NCI-H345 treated with DMSO at 0.1 percent for 48 hours (cell line): ENCODE measurements around the gene CXCR1.
"Not testable (repeated sequence)": the region's sequence is repeated elsewhere in the genome, so short reads cannot be mapped to it uniquely, and the experiment has no call there.

Experiments
- DNase-seq: peaks from one replicate; lab custom pipeline; 2025; ENCODE audit not compliant: unreplicated experiment; lab: John Stamatoyannopoulos, UW

Gene CXCR1

DNA sequence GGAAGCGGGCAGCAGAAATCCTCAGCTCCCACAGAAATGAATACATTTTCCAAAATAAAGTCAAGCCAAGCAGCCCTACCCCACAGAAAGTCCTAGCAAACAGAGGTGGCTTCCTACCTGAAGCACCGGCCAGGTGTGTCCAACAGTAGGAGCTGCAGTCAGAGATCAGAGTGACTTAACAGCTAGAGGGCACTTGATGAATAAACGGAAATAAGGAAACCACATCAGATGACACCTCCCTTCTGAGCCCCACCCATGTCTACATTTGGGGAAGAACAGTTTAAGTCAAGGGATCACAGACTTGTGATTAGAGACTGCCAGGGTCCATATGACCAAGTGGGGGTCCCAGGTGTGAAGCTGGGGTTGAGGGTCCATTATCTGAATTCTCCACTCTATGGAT, at the start of gene CXCR1:
Gene CXCR1 (minus strand): TSS at position 172 of the 400 bp plus-strand sequence. CDS start 1,751 bp downstream, outside the sequence.
- DNase-seq: no peak

DNA sequence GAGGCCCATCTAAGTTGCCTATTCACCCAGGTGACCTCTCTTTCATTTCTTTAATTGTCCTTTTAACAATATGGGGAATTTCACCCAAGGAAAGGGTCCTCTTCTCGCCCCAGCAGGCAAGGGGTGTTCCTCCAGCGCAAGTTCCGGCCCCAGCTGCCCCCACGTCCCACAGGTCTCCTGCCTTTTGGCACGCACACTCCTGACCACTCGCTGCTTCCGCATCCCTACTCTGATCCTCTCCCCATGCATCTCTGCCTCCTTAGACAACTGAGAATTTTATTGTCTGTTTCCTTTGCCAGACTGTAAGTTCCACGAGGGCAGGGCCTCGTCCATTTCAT, 49.5 kb upstream of the CXCR1 start:
- DNase-seq: no peak

DNA sequence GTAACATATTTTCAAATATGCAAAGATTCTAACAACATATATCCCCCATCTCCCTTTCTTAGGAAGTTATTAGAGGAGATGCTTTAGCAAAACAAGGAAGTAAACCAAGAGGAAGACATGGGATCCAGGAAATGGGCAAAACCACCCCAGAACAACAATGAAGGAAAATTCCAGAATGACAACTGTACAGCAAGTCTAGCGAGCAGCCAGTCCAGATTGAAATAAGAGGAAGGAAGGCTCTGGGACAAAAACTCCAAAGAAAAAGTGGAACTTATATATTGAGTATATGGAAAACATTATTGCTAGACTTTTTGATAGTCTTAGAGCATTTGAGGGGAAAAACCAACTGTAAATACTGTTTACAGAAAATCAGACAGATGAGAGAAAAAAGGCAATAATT, 47.4 kb upstream of the CXCR1 start:
- DNase-seq: no peak

DNA sequence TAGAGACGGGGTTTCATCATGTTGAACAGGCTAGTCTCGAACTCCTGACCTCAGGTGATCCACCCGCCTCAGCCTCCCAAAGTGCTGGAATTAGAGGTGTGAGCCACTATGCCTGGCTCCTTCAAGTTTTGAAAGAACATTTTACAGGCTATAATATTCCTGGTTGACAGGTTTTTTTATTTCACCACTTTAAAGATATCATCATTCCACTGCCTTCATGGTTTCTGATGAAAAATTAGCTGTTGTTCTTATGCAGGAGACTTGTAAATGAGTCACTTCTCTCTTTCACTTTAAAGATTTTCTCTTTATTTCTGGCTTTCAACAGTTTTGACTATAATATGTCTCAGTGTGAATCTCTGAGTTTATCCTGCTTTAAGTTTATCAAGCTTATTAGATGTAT, 42.3 kb upstream of the CXCR1 start:
- no peak for DNase-seq

DNA sequence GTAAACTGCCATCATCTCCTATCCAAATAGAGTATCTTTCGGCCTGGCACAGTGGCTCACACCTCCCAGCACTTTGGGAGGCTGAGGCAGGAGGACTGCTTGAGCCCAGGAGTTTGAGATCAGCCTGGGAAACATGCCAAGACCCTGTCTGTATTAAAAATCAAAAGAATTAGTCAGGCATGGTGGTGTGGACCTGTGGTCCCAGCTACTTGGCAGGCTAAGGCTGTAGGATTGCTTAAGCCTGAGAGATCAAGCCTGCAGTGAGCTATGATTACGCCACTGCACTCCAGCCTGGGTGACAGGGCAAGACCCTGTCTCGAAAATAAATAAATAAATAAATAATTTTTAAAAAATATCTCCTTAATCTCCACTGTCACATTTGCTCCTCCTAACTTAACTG, 35.5 kb upstream of the CXCR1 start:
- no peak for DNase-seq

DNA sequence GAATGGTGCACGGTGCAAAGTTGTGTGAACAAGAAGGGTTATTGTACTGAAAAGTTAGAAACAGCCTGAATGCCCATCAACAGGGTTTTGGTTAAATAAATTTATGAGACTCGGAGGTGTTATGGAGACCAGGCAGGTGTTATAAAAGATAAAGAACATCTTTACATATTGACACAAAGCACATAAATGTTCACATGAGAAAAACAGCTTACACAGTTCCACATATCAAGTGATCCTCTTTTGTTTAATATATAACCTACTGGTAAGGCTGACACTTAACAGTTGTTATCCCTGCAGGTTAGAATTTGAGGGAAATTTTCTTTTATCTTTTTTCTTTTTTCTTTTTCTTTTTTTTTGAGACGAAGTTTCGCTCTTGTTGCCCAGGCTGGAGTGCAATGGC, 30.2 kb upstream of the CXCR1 start:
- DNase-seq: no peak

DNA sequence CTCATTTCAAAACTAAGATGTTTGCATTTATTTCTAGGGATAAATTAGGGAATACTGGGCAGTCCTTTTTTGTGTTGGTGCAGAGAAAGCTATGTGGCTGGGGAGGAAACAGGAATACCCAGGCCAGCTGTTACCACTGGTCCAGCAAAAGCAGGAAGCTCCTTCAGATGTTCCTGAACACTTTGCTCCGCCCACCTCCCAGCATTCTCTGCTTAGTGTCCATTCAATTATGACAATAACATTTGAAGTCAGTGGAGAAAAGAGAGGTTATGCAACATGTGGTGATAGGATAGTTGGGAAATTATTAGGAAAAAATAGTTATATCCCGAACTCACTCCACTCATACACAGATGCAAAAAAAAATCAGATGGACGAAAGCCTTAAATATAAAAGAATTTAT, 28.1 kb upstream of the CXCR1 start:
- no peak for DNase-seq

DNA sequence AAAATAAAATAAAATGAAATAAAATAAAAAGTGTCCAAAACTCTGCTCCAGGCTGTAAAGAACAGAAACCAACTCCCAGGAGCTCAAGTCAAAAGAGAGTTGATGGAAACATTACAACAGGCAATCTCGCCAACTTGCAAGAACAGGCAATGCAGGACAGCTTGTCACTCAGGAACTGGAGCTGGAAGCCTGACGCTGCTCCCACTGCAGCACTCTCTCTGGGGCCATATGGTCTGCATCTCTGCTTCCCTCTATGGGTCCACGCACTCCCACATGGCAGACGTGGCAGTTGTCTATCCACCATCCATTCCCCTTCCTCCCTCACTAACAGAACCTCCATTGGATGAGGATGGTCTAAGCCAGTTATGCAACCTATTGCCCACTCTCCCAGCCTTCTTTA, 26.9 kb upstream of the CXCR1 start:
- no peak for DNase-seq

DNA sequence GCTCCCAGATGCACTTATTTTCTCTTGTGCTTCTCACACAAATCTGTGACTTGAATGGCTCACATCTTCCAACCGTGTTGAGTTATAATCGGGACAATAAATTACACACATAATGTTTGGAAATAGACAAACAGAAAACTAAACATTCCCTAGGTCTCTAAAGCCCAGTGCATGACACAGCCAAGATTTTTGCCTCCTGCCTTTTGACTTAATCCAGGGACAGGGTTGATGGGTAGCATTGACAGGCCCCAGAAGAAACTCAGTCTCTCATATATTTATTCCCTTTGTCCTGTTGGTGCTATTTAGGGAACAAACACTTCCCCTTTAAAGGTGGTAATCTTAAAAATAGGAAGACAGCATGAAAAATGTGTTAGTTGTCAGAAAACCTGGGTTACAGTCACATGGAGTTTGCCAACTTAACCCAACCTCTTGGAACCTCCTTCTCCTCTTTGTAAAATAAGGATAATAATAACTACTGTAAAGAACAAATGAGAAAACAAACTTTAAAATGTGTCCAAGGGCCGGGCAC, 26.2 kb upstream of the CXCR1 start:
- DNase-seq: no peak

DNA sequence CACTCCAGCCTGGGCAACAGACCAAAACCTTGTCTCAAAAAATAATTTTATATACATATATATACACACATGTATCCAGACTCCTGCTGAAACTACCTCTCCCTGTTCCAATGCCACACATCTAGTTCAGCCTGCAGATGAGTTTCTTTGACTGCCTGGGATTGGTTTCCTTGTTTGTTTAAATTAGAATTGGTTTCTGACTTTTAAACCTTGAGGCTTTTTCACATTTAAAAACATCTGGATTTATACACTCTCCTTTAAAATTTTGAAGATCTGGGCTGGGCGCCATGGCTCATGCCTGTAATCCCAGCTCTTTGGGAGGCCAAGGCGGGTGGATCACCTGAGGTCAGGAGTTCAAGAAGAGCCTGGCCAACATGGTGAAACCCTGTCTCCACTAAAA, 21.8 kb upstream of the CXCR1 start:
- DNase-seq: no peak

DNA sequence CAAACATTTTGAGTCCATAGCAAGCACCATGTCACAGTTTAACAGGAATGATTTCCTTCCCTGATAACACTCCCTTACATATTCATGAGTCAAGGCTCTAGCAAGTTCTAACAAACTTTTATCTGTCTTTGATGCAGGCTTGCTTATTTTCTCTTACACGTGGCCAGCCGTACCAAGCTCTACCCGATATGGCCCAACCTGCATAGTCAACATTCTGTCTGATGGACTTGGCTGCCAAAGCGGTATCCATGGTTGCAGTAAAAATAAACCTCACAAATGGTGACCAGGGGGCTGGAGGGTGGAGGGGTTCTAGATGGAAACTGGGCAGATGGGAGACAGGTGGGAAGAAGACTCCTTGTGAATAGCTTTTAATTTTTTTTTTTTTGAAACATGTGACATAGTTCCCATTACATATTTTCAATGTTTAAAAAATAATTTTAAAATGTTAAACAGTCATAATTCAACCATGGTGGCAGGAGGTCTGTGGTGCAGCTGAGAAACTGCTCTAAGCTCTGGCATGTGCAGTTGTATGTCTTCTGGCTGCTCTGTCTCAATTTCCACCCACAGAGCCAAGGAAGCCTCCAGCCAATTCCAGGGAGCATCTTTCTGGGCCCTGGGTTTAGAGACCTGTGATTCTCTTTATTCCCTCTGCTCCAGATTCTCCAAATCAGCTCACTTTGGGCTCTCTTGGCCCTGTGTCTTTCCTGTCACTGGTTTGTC, 20.7 kb upstream of the CXCR1 start:
- no peak for DNase-seq

DNA sequence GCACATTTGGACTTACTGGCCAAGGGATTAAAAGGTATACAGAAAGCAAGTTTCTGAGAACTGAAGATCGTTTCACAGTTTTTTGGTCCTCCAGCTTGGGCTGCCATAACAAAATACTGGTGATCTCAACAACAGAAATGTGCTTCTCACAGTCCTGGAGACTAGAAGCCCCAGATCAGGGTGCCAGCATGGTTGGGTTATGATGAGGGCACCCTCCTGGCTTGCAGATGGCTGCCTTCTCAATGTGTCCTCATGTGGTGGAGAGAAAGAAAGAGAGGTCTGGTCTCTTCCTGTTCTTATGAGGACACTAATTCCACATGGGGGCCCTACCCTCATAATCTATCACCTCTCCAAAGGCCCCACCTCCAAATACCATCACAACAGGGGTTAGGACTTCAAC, 20.1 kb upstream of the CXCR1 start:
- no peak for DNase-seq

DNA sequence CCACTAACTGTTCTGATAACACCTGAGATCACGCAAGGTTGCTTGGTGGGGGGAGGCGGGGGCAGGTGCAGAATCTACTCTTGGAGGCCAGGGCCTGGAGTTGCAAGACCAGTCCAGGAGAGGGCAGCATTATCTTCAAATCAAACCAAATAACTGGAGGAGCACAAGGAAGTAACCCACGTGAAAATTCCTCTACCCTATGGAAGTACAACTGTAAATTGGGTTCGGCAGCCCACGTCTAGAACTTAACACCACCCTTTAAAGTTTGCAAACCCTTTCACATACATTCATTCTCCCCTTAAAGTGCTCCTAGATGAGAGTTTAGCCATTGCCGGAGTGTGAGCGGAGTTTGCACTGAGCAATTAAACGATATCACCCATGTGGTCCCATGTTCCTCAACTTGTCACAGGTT, 19.6 kb upstream of the CXCR1 start:
- peak; percentile 64 for DNase-seq

DNA sequence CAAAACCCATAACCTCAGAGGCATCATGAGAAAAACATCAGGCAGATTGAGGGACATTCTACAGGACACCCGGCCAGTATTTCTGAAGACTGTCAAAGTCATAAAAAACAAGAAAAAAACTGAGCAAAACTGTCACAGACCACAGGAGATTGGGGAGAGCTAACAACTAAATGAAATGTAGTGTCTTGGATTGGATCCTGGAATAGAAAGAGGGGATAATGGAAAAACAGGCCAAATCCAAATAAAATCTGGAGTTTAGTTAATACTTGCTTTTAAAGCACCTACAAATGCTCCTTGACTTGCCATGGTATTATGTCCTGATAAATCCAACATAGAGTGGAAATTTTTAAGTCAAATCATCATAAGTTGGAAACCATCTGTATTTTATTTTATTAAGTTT, 17.6 kb upstream of the CXCR1 start:
- no peak for DNase-seq

DNA sequence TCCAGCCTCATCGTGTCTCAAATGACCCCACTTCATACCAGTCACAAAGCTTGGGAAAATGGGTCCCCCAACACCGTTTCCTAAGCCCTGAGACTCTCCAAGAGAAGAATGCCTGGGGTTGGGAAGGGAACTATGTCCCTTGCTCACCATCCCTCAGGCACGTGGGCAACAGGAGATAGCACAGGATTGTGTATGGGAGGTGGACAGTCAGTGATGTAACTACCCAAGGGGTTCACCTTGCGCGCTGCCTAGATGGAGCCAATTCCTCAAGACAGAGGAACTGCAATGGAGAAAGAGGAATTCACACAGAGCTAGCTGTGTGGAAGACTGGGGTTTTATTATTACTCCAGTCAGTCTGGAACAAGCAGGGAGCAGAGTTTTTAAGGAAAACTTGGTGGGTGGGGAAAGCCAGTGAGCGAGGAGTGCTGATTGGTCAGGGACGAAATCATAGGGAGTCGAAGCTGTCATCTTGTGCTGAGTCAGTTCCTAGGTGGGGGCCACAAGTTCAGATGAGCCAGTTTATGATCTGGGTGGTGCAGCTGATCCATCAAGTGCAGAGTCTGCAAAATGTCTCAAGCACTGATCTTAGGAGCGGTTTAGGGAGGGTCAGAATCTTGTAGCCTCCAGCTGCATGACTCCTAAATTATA, 13.8 kb upstream of the CXCR1 start:
- no peak for DNase-seq

DNA sequence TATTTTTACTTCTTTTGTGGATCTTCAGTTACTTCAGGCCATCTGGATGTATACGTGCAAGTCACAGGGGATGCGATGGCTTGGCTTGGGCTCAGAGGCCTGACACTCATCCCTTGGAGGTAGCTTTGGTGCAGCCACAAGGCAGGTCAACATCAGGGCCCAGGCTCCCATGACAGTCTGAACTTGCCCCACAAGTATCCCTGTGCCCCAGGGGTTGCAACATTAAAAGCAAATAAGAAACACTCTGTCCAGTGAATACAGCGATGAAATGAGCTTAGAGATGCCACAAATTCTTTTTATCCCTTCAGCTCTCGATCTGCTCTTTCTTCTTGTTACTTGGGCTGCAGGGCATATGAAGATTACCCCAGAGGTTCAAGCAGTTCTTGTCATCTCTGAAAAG, 13.0 kb upstream of the CXCR1 start:
- DNase-seq: no peak

DNA sequence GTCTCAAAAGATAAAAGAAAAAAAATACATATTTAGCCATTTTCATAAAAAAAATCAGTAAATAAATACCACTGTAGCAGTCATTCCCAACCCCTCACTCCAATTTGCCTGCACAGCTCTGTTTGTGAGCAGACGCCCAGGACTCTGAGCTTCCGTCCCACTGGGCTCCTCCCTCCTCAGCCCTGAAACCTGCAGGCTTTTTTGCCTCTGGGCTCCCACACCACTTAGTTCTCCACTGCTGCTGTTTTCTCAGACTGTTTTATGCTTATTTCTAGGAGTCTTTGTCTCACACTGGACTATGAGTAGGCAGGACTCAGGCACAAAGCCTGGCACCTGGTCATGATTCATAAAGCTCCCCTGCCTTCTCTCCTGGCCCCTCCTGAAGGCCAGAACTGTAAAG, 6.1 kb upstream of the CXCR1 start:
- no peak for DNase-seq

DNA sequence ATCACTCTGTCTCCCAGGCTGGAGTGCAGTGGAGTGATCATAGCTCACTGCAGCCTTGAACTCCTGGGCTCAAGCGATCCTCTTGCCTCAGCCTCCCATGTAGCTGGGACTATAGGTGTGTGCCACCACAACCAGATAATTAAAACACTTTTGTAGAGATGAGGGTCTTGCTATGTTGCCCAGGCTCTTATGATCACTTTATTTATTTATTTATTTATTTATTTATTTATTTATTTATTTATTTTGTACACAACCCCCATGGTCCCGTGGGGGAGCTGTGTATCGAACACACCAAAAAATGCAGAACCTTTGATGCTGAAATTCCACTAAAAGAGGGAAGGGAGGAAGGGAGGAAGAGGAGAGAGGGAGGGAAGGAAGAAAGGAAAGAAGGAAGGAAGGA, 5.0 kb upstream of the CXCR1 start:
- not testable (repeated sequence) for DNase-seq

DNA sequence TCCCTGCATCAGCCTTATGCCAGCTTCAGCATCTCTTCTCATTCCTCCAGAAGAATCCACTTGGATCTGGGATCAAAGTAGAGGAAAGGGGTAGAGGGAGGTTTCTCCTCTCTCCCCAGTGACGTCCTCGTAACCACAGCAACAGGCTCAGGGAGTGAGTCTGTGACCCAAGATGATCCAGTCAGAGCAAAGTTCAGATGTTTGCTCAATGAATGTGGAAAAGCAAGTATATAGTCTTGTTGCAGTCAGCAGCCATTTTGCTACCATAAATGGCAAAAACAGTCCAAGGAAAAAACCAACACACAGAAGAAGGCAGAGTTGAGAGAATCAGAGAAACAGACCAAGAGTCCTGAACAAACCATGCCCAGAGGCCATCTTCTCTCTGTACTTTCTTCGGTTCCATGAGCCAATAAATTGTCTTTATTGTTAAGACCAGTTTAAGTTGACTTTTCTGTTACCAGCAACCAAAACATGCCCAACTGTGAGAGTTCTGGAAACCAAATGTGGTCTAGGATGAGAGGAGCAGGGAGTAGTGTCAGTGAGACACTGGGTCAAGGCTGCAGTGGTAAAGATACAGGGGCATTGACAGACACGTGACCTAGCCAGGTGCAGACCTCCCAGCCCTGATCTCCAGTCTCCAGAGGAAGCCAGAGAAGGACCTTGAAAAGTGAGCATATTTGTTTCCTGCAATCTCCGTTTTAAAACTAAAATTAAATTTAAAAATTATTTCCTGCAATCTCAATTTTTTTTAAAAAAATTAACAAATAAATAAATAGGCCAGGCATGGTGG, 3.2 kb upstream of the CXCR1 start:
- no peak for DNase-seq

DNA sequence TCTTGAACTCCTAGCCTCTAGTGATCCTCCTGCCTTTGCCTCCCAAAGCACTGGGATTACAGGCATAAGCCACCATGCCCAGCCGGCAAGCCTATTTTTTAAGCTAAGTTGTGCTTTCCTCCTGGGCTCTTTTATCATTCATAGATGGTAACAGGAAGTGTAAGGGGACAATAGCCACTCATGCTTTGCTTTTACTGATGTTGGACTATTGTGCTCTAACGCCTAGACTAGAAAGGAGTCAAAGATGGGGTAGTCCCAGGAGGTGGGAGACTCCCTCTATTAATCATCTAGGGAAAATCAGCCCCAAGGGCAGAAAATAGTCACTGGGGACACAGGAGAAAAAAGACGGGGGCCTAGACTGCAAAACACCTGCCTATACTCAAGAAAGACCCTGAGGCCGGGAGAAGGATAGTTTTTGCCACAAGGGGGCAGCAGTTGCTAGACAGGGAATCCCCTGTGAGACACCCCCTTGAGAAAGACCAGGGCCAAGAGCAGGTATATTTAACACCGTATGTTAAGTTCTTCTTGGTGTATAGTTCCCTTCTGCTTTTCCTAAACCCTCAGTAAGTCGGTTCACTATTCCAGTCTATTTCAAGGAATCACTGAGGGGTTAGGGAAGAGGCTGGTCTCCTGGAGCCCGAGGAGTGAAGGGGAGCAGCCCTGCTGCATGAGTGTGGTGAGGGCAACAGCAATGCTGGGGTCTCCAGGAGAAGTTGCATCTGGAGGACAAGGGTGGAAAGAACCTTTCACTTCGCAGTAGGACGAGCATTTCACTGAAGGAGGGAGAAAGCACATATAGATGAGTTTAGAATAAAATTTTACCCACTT, 2.1 kb upstream of the CXCR1 start:
- DNase-seq: no peak

DNA sequence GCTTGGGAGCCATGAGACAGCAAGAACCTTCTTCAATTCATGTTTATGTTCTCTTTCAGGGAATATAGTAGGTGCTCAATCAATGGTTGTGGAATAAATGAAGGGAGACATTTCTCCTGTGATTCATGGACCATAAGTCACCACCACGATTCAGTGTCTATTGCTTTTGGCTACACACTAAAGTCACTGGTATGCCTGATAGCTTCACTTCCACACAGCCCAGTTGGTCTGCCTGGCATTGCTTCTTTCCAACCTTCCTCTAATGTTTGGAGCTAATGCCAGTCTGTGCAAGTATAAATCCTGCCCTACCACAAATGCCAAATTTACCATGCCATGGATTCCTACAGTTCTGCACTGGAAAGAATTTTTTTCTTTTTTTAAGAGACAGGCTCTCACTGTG, 1.3 kb upstream of the CXCR1 start:
- DNase-seq: no peak
